ENCODE measurements around the gene CD2BP2. TPM values are rescaled to one million over a fixed set of nuclear protein-coding genes. Genes with fewer than 3 reads are reported as not detected.

CD2BP2 gene
- total RNA-seq, 1 donor from 2014 or later: 41.7 TPM

DNA sequence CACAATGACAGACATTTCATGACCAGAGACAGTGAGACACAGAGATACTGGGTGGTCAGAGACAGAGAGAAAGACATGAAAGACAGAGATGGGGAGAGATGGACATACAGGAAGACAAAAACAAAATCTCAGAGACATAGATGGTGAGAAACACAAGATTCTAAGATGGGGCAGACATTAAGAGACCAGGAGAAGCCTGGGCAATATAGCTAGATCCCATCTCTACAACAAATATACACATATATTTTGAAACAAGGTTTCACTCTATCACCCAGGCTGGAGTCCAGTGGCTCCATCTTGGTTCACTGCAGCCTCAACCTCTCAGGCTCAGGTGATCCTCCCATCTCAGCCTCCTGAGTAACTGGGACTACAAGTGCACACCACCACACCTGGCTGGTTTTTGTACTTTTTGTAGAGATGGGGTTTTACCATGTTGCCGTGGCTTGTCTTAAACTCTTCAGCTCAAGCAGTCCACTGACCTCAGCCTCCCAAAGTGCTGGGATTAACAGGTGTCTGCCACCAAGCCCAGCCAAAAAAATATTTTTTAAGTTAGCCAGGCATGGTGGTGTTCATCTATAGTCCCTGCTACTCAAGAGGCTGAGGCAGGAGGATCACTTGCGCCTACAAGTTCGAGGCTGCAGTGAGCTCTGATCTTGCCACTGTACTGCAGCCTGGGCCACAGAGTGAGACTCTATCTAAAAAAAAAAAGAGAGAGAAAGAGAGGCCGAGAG is 25.1 kb upstream of the CD2BP2 start:
- DNase-seq (ENCODE audit: low spot score): no peak
- intact Hi-C loops (cut with DNase I): no loop called here

DNA sequence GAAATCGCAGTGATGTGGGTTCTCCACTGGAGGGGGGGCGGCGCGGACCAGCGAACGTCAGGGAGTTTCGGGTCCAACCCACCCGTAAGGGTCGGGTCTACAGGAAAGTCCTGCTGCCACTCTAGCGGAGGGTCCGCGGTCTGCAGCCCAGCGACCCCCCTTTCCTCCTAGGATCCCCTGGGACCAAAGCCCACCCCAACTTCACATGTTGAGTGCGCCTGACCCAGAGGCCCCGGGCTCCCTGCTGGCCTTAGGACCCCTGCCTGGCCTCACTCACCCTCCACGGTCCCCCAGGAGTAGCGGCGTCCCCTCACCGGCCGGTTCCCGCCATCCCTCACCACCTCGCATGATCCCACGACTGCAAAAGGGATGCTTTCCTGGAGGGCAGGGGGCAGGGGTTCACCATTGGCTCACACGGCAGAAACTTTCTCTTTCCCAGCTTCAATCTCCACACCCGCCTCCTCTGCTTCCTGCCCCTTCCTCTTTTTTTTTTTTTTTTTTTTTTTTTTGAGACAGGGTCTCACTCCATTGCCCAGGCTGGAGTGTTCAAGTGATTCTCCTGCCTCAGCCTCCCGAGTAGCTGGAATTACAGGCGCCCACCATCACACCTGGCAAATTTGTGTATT is 24.2 kb upstream of the CD2BP2 start:
- intact Hi-C loops (cut with DNase I): loop anchor here (2.0 kb wide), 2 partner anchors 16 to 28 kb away; partner anchors contain the start of genes ZNF48 and ZNF771
- no peak for DNase-seq (ENCODE audit: low spot score)

DNA sequence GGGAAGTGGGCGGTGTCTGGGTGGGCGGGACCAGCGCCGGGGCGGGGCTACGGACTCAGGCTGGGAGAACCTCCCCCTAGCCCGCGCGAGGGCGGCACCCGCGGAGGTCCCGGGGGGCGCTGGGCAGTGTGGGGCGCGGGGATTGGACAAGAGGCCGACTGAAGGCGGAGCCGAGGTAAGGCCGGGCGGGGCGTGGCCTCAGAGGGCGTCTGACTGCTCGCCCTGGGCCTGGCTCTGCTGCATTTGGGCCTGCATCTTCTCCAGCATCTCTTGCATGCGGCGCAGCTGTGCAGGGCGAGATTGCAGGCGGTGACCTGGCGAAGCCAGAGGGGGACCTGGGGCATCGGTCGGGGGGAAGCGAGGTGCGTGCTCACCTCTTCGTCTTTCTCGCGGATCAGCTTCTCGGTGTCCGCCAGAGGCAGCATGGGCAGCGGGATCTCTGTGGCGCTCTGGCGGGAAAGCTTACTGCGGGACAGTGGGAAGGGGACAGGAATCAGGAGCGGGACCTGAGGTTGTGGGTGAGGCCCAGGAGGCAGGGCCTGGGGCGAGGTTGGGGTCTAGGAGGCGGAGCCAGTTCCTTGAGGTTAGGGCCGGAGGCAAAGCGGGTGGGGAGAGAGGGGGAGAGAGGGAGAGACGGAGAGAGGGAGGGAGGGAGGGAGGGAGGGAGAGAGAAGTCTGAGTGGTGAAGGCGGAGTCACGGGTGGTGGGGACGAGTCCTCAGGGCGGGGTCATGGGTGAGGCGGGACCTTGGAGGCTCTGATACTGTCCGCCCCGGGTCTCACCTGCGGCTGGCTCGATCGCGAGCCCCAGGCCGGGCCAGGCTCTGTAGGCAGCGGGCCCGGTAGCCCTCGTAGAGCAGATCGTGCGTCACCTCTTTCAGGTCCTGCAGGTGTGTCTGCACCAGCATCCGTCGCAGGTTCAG is 23.4 kb upstream of the CD2BP2 start:
- intact Hi-C loops (cut with DNase I): loop anchor here (2.0 kb wide), 2 partner anchors 16 to 28 kb away; partner anchors contain the start of genes ZNF48 and ZNF771
- DNase-seq (ENCODE audit: low spot score): peak; percentile 100

DNA sequence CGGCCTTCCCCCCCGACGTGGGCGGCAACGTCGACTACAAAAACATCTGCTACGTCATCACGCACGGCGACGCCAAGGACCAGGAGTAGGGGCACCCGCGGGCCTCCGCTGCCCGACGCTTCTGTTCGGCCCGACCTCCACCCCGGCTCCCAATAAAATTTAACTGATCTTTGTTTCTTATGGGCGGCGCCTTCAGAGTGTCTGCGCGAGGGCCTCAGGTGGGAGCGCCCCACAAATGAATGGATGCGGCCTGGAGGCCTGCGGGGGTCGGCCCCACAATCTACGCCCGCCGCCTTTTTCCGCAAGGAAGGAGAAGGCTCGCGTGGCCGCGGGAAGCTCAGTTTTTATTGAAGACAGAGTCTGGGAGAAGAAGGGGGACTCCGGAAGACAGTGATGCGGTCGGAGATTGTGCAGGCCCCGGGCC is 22.7 kb upstream of the CD2BP2 start:
- DNase-seq (ENCODE audit: low spot score): peak; percentile 96

DNA sequence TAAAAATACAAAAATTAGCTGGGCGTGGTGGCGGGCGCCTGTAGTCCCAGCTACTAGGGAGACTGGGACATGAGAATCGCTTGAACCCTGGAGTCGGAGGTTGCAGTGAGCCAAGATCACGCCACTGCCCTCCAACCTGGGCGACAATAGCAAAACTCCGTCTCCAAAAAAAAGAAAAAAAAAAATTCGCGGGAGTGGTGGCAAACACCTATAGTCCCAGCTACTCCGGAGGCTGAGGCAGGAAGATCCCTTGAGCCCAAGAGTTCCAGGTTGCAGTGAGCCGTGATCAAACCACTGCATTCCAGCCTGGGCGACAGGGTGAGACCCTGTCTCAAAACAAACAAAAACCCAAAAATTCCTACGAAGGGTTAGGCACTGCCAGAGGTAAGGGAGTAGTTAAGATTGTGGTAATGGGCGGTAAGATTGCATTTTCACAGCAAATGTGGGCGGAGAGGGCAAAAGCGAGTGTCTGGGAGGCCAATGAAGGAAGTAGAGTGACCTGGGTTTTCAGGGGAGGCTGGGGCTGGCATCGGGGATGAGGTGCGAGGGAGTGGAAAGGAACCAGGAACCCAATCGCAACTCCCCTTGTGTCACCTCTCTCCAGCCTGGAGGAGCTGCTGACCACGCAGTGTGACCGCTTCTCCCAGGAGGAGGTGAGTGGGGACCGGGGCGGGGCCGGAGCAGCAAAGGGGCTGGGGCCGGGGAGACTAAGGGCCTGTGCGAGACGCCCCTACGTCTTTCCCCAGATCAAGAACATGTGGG is 22.1 kb upstream of the CD2BP2 start:
- intact Hi-C loops (cut with DNase I): no loop called here
- no peak for DNase-seq (ENCODE audit: low spot score)

More for the DNA sequence above, 22.7 kb upstream of the CD2BP2 start:
- intact Hi-C loops (cut with DNase I): loop anchor here (2.0 kb wide), 2 partner anchors 17 to 29 kb away; partner anchors contain the start of genes ZNF48 and ZNF771

DNA sequence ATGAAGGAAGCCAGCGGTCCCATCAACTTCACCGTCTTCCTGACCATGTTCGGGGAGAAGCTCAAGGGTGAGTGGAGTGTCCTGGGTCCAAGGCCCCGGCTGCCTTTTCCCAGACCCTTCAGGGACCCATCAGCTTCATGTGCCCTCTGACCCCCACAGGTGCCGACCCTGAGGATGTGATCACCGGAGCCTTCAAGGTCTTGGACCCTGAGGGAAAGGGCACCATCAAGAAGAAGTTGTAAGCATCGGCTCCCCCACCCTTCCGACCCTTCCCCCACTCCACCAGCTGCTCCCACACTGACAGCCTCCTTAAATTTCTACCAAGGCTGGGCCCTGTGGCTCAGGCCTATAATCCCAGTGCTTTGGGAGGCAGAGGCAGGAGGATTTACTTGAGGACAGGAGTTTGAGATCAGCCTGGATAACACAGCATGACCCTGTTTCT is 21.4 kb upstream of the CD2BP2 start:
- DNase-seq (ENCODE audit: low spot score): no peak
- intact Hi-C loops (cut with DNase I): no loop called here

DNA sequence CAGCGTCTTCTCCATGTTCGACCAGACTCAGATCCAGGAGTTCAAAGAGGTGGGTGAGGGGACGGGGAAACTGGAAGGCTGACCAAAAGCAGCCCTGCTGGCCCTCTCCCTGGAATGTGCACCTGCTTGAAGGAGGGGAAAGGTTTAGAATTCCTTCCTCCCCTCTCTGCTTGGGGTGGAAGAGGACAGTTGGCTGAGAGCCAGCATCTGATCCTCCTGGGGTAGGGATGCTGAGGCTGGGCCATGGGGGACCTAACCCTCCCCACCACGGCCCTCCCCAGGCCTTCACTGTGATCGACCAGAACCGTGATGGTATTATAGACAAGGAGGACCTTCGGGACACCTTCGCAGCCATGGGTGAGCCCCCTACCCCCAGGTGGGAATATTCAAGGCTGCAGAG is 20.8 kb upstream of the CD2BP2 start:
- intact Hi-C loops (cut with DNase I): no loop called here
- DNase-seq (ENCODE audit: low spot score): no peak

DNA sequence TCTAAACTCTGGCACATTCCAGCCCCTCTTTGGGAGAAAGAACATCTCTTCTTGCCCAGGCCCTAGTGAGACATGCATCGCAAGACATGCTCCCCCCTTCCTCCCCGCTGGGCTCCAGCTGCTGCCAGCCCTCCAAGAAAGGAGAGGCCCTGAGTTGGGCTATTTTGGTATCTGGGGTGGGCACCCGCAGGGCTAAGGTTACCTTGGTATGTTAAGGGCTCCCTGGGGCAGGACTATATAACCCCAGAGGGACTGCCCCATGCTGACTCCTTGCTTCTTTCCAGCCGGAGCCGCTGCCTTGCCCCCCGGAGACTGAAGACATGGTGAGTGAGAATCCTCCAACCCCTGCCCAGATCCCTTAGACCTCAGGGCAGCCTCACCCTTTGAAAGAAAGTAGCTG is 19.4 kb upstream of the CD2BP2 start, which contains the start of gene MYL11:
Gene MYL11 (plus strand): TSS at position 265 of the 400 bp plus-strand sequence. CDS start 56 bp downstream, at position 321.
- no peak for DNase-seq (ENCODE audit: low spot score)
- intact Hi-C loops (cut with DNase I): no loop called here

DNA sequence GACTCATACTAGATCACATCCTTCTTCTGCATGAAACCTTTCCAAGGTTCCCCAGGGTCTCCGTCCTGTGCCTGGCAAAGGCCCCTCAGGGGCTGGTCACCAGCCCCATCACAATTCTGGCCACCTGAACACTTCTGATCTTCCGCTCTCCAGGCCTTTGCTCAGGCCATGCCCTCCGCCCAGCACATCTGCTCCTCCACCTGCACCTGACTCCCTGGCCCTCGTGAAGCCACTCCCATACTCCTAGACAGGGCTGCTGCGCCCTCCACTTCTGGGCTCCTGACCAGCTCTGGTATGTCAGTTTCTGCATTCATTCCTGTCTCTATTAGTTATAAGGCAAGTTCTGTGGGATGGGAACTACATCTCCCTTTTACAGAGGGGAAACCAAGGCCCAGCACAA is 17.6 kb upstream of the CD2BP2 start:
- intact Hi-C loops (cut with DNase I): no loop called here
- no peak for DNase-seq (ENCODE audit: low spot score)

DNA sequence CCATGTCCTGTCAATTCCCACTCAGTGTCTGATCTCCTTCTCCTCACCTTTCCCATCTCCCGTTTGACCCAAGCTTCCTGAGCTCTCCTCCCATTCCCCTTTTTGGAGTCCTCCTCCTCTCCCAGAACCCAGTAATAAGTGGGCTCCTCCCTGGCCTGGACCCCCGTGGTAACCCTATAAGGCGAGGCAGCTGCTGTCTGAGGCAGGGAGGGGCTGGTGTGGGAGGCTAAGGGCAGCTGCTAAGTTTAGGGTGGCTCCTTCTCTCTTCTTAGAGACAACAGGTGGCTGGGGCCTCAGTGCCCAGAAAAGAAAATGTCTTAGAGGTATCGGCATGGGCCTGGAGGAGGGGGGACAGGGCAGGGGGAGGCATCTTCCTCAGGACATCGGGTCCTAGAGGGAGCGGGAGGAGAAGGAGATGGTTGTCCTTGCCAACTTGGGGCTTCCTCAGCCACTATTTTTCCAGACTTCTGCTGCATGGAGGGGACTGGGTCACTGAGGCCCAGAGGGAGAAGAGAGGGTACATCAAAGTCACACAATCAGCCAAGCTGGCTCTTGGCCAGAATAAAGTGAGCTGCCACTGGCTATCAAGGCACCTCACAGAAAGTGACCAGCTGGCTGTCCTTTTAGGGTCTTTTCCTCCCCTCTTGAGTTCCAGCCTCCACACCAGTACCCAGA is 17.1 kb upstream of the CD2BP2 start:
- no peak for DNase-seq (ENCODE audit: low spot score)
- intact Hi-C loops (cut with DNase I): no loop called here

DNA sequence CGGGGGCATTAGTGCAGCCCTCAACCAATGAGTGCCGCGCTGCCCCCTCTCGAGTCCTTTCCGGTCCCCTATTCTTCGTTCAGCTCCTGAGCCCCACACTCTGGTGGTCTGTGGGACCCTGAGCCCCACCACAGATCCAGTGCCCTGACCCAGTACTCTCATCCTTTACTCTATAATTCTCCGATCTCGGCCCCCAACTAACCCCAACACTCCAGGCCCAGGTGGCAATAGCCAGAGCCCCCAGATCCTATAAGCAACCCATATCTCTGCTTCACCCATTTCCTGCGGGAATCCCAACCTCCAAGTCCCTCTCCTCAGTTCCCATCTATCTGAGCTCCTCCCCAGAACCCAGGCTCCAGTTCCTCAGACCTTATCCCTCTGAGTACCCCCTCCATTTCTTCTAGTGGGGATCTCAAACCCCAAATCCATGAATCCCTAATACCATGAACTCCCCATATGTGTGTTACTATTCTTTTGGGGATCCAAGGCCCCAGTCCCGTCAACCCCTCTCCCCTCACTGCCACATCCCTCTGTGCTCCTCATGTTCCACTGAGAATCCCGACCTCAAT is 16.2 kb upstream of the CD2BP2 start:
- DNase-seq (ENCODE audit: low spot score): no peak
- intact Hi-C loops (cut with DNase I): no loop called here

DNA sequence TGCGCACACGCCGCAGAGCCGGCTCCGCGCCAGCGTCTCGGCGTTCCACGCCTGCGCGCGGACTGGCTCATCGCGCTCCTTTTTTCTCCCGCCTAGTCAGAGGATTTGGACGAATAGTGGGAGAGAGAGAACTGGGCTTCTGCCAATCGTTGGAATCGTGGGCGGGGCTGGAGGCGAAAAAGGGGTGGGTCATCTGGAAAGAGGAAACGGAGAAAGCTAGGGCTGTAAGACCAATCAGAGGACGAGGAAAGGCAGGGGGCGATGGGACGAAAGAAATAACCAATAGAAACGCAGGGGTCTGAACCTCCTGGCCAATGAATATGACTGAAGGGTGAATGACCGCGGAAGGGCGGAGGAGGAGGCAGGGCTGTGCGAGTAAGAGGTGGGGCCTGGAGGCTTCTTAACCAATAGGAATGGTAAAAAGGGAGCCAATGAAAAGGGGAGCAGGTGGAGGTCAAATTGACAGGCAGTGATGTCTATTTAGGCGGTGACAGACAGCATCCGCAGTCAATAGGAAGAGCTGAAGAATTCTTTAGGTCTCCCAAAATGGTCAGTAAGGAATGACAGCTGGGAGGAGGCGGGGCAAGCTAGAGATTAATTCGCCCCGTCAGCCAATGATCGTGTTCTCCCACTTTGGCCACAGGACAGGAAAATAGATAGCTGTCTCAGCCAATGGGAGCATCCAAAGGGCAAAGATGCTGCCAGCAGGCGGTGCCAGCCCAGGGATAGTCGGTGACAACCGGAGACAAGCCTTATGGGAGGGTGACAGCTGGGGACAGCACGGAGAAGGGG is 15.5 kb upstream of the CD2BP2 start, which contains the start of gene TBC1D10B:
Gene TBC1D10B (minus strand): TSS at position 39 of the 792 bp plus-strand sequence. CDS start 311 bp downstream, outside the sequence.
- intact Hi-C loops (cut with DNase I): no loop called here

DNA sequence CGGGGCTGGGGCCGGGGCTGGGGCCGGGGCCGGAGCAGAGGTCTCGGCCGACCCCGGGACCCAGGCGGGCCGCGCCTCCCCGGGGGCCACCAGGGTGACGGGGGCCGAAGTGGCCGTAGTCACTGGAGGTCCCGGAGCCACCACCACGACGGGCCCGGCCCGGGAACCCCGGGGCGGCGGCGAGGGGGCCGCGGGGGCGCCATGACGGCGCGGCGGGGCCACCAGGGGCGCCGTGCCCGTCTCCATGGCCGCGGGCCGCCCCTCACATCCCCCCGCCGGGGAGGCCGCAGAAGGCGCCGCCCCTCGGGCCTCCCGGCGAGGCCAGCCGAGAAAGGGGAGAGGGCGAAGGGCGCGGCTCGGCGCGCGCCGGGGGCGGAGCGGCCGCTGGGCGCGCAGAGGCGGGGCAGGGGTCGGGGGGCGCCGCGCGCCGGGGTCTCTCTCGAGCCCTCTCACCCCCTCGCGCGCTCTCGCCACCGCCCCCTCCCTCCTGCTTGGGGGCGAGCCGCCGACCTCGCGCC is 14.9 kb upstream of the CD2BP2 start:
- intact Hi-C loops (cut with DNase I): no loop called here

More for the DNA sequence above, 15.5 kb upstream of the CD2BP2 start, which contains the start of gene TBC1D10B:
- DNase-seq (ENCODE audit: low spot score): peak; percentile 98

DNA sequence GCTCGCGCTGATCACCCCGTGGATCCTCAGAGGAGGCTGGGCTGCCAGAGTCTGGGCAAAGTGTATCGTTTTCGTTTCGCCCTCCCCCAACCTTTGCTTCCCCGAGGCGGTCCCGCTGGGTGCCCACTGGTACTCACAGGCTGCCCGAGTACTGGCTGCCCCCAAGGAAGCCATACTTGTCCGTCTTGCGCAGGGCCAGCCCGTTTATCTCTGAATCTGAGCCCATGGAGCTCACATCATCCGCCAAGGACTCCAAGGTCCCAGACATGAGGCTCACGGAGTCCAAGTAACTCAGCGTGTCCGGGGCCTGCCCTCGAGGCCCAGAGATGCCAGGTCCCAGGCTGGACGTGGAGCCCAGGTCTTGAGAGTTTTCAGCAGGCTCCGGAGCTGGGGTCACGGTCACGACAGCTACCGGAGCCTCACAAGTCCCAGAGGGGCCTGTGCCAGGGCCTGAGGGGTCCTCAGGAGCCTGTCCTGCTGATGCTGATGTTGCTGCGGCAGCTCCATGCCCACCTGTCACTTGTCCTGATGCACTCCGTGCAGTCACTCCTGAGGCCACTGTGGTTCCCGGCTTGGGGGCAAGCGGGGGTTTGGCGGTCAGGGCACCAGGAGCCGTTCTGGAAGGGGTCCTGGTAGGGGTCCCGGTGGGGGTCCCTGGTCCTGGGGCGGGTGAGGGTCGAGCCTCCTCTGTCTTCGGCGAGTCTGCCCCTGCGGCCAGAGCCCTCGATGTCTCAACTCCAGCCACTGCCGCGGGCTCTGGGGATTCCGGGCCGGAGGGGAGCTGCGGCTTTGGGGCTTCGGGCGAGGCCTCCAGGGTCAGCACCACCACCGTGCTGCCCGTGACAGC is 14.2 kb upstream of the CD2BP2 start:
- intact Hi-C loops (cut with DNase I): no loop called here
- DNase-seq (ENCODE audit: low spot score): no peak

More for the DNA sequence above, 14.9 kb upstream of the CD2BP2 start:
- no peak for DNase-seq (ENCODE audit: low spot score)

DNA sequence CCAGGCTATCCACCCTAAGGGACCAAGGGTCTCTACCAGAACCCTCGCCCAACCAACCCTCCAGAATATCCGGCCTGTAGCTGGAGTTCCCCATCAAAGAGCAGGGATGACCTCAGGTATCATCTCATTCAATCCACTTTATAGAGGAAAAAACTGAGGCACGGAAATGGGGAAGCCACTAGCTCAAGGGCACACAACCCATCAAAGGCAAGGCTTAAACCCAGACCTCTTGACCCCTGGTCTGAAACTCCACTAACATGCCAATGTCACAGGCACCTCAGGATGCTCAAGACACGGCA is 13.6 kb upstream of the CD2BP2 start:
- intact Hi-C loops (cut with DNase I): no loop called here
- no peak for DNase-seq (ENCODE audit: low spot score)

DNA sequence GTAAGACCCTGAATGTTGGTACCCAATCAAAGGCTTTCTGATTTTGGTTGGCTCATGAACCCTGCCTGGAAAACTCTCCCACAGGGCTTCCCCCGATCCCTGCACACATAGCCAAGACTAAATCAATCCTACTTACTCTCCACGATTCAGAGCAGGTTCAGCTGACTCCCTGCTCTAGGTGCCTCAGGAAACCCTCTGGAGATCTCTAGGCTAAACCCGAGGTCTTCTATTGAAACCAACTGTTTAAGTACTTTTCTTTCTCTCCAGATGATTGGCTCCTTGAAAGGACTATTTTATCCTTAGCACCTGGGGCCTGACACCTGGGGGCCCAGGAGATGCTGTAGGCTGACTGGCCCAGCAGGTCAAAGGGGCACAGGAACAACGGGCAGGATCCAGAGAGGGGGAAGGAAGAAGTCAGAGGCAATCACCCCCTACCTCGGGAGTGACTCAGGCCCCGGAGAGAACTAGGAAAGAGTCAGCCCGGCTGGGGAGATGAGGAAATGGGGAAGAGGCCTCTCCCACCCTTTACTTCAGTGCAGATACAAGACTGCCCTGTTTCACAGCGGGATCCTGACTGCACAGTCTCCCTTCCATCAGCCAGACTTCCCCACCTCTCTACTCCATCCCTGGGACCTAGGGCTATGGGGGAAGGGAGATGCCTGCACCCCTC is 13.1 kb upstream of the CD2BP2 start:
- intact Hi-C loops (cut with DNase I): no loop called here
- no peak for DNase-seq (ENCODE audit: low spot score)
